GM21447 (cell line): ENCODE results near the gene CD40LG.

Experiments used
- ATAC-seq: cut with Tn5 transposase; IDR thresholded peaks from one replicate; pipeline ENCODE4 v1.9.1; 2021; ENCODE audit not compliant: unreplicated experiment

CD40LG gene

DNA sequence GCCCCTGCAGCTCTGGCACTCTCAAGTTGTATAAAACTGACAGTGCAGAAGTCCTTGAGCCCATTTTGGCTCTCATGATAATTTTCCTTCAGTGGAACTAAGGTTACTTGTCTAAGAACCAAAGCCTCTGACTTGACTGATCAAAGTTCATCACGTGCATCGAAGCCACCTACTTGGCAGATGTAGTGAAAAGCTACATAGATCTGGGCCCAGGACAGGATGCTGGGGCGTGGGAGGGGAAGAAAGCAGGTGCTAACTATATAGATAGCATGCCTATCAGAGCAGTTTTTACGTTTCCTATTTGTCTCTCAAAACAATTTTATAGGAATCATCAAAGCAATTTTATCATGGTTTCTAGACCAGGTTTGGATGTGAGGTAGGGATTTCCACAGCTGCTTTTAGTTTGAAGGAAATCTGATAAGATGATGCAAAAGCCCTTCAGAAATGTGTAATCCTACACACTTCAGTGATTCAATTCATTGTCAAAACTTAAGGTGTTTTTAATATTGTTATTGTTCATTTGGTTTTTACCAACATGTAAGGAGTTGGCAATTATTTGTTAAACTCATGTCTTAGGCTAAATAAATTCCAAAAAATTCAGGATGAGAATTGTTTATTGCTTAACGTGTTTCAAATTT, 1.2 kb upstream of the CD40LG start:
- no peak for ATAC-seq

DNA sequence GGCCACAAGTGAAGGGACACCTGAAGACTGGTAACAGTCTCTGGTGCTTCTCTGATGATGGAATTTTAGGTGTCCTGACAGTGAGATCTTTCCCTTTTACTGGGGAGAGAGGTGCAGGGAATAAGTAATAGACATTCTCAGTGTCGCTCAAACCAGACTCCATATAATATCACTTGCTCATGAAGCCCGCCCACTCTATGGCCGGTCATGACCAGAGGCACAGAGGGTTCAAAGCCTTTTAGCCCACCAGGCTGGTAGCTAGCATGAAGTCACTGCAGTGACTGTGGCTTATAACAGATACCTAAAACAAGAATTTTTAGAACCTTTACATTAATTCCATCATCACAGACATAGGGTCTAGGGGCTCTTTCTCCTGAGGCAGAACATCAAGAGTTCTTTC, 2.9 kb downstream of the CD40LG start:
- ATAC-seq = no peak

DNA sequence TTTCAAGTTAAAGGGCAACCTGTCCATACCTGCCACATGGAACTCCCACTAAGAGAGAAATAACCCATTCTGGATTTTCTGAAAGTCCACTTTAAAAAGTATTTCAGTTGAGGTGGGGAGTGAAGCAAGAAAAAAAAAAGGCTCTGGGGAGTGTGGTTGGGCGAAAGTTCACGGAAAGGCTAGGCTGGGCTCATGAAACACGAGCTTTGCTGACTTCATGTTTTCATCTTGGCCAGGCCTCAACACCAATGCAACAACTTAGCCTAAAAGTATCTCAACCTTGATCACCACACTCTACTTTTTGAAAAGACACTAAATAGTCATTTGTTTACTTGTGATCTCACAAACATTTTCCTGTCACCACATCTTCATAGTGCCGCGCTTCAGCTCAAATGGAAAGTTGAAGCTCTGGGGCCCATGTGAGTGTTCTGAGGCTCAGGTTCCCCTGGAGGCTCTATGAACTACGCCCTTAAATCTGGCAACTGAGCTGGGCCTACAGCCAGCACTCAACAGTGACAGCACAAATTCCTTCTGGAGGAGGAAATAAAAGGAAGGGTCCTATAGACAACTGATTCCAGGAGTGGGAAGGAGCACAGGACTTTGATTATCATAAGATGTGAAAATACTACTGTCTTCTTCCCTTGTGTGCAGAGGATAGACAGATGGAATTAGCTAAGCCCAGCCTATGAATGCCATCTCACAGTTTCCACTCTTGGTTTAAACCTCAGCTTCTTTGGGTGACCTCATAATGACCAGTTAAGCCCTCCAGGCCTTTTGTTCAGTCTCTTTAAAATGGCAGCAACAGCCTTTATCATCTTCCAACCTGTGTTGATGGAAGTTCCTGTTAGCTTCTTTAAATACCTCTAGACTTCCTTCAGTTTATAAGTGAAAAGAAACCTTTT, 5.1 kb downstream of the CD40LG start:
- ATAC-seq = no peak

DNA sequence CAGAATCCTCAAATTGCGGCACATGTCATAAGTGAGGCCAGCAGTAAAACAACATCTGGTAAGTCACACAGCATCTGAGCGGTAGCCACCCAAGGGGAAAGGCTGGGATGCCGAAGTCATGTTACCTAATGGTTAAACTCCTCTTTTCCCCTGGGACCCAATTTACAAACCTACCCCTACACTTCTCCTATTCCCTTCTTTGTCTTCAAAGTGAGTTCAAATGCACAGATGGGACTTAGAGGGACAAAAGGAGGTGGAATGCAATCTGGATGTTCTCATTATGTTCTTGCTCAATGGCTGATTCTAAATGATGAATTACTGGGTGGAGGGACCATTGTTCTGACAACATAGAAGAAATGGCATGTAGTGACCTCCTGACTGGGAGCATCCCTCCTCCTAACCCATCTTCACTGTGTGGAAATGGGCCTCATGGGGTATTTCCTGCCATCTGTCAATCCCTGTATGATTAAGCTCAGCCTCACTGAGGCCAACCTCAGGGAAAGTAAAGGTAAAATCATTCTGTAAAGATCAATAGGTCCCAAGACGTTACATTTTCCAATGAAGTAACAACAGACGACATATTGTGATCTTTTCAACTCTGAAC, 8.5 kb downstream of the CD40LG start:
- no peak for ATAC-seq

DNA sequence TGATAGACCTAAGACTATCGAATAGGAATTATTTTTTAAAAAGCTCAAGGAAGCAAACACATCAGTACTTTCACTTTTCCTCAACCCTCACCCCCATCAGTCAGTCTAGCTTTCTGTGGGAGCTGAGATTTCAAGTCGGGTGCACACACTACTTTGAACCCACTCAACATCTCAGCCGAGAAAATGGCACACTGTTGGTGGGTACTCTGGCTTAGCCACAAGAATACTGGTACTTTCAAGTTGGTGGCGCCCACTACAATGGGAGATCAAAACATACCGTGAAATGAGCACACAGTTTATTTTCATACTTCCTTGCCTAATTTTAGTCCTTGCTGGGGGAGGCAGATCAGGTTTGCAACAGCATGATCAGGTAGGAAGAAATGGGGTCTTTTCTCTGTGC, 10.2 kb downstream of the CD40LG start:
- no peak for ATAC-seq

DNA sequence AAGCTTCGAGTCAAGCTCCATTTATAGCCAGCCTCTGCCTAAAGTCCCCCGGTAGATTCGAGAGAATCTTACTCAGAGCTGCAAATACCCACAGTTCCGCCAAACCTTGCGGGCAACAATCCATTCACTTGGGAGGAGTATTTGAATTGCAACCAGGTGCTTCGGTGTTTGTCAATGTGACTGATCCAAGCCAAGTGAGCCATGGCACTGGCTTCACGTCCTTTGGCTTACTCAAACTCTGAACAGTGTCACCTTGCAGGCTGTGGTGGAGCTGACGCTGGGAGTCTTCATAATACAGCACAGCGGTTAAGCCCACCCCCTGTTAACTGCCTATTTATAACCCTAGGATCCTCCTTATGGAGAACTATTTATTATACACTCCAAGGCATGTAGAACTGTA, 11.2 kb downstream of the CD40LG start:
- ATAC-seq = no peak

DNA sequence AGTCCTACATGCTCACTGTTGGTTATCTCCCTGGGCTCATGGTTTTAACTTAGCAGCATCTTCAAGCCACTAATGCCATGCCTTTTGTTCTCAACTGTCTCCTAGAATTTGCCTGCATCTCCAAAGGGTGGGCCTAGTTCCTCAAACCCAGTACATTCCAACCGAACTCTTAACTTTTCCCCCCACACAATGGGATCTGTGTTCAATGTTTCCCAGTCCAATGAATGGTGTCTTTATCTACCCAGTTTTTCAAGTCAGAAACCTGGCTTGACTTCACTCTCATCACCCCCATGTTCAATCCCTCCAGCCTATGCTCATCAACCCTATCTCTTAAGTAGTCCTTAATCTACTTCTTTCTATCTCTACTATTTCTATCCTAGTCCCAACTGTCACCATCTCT, 12.9 kb downstream of the CD40LG start:
- no peak for ATAC-seq

DNA sequence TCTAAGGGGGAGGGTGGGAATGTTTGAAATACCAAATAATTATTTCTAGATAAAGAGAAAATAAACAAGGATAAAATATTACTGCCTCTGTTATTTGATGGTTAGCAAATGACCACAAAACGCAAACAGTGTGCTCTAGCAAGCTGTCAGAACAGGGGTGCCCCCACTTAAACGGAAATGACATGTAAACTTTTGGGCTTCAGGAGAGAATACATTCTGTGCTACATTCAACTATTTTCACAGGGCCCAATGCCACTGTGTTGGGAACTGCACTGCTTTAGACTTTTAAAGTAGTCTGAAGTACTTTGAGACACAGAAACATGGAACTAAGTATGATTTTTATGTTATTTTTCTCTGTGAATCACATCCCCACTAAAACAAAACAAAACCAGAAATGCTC, 14.1 kb downstream of the CD40LG start:
- ATAC-seq = no peak

DNA sequence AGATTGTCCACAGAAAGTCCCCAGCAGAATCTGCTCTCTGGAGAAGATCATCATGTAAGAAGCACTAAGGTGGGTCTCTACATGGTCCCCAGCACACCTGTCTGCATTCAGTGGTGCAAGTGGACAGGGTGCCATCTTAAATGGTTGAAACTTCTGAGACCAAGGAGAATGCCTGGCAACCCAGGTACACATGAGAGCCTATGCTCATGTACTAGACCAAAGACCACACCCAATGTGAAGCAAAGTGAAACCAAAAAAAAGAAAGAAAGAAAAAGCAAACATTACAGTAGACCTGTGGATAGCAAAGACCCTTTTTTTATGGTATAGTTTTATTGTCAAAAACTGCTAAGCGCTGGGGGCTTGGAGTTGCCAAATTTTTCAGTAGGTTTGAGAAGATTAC, 15.0 kb downstream of the CD40LG start:
- no peak for ATAC-seq

DNA sequence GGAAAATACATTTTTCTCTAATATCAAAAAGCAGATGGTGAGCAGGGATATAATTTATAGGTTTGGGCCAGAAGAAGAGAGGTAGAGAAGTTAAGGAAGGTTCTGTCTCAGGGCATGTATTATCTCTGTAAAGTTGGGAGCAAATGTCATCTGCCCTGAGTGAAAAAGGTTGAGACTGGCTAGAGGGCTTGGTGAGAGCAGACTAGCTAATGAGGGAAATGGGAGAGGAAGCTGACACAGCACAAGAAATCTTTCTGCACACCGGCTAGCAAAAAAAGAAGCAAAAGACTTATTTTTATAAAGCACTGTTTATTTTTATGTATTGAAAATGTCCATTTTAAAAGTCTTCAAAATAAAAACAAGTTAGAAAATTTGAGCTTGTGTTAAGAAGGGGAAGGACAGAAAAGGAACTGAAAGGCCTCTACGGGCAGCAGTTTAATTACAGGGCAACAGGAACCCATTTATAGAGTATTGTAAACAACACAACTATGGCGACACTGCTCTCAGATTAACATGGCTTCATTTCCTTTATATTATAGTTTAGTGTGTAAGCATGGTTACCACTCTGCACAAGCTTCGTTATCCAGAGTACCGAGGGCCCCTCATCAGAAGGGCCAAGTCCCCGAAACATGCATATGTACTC, 17.4 kb downstream of the CD40LG start:
- ATAC-seq = peak; percentile 62

DNA sequence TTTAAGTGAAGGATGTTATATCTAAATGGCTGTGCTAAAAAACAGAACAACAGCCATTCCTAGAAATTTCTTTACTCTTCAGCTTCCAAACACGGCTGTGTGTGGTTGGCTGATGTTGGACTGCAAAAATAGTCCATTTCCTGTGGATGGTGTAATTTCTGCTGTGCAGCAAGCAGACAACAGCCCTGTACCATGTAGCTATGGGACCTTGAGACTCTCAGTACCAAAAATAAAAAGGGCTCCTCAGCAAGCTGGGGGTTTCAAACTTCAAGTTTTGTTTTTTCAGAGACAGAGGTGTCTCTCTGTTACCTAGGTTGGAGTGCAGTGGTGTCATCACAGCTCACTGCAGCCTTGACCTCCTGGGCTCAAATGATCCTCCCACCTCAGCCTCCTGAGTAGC, 18.1 kb downstream of the CD40LG start:
- ATAC-seq = peak; percentile 58

DNA sequence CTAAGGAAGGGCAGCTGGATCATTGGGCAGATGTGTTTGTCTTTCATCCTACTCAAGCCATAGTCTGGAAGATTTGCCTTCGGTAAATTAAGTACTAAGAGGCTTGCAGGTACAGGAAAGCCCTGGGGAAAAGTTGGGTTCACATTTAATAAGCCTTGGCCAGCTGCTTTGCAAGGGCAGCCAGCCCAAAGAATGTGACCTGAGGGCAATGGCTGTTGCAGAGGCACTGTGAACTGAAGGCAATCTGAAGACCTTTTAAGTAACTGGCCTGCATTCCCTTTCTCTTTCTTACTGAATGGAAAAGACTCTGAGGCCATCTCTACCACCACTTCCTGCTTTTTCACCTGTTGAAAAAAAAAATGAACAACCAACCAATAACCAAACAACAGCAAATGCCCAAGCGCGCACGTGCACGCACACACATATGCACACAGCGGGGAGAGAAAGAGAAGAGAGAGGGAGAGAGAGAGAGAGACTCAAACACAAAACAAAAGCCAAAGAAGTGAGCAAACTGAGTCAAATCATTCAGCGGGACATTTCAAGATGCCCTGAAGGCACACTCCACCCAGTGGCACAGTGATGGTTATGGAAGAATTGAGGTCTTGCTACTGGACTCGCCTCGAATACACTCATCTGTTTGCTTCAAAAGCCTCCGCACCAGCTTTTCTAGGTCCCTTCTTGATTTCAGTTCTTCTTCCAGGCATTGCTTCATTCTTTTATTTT, 19.6 kb downstream of the CD40LG start:
- no peak for ATAC-seq

DNA sequence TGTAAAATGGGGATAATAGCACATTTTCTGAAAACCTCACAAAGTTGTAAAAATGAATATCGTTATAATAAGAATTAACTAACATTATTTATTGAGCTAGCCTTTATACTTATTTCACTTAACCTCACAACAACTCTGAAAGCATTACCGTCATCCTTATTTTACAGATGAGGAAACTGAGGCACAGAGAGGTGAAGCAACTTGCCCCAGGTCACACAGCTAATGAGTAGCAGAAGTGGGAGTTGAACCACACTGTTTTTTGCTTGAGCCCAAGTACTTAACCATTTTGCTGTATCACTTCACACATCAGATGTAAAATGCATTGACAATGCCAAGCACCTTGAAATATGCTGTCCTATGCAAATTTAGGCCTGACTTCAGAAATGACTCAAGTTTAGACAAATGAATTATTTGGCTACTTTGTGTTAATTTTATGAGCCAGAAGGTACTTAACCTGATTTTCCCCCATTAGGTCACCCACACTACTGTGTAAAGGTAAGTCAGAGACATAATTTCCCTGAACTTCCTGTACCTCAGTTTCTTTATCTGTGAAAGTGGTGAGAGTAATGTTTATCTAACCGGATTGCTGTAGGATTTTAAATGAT, 23.1 kb downstream of the CD40LG start:
- peak; percentile 29 for ATAC-seq

DNA sequence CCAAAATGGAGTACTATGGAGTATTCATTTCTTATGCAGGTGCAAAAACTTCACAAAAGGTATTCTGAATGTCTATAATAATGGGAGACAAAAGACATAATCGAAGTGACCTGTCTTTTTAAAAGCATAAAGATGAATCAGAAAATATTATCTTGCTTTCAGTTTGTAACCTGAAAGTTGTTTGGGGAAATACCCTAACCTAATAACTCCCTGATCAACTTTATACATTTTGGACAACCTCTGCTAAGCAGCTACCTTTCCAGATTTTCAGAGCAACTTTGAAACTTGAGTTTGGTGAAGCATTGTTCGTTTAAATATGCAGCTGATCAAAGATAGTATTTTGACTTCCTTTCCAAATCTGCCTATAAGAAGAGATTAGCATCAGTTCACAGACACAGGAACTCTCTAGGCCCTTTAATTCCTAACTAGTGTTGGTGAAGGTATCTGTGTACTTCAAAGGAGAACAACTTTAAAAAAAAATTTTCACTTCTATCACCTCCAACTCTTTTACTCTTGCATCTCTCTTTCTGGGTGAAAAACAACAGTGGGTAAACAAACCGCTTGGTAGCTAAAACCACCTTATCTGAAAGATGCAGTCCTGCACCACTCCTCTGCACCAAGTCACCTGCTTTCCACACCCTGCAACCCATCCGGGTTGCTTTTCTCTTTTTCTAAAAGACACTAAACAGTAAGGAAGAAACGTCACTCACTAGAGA, 26.5 kb downstream of the CD40LG start:
- ATAC-seq = peak; percentile 45

DNA sequence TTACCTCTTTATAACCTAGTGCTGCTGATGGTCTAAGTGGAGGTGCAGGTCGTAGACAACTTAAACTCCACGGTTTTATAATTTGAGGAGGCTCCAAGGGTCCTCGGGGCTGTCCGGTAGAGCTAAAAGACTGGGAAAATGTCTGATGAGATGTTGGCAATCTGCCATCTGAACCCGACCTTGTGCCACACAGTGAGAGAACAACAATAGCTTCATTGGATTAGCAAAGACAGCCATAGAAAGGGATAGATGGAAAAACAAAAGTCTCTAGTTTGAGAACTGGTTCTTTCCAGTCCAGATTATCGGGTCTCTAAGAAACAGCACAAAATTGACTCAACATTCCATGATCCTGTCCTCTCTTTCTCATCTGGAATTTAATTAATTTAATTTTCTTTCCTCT, 31.6 kb downstream of the CD40LG start:
- ATAC-seq = no peak

DNA sequence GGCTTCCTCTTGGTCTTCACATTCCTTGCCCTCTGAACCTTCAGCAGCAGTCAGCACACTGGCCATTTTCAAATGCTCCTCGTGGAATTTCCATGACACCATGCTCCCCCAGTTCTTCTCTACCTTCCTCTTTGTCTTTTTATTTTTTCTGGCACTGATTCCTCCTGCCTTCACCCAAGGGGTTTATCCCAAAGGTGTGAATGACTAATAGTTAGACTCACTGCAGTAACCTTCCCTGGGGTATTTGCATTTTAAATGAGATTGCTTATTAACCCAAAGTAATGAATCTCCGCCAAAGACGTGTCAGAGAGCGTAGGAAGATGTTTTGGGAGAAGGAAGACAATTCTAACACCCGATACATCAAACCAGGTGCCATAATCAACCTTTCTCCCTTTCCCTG, 36.2 kb downstream of the CD40LG start:
- no peak for ATAC-seq

DNA sequence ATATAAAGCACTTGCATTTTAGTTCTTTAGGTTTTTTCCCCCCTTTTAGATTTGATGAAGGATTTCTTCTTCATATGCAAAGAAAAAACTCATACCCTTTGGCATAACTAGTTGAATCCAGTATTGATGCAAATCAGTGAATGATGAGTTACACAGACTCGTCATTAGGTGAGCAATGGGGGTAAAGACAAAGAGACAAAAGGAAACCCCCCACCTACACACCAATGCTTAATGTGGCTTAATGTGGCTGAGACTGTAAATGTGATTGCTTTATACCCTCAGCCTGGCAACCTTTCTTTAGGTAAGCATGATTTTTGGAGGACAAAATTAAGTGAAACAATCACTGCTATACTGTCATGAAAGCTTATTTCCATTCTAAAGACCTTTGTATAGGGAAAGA, 39.5 kb downstream of the CD40LG start:
- no peak for ATAC-seq

DNA sequence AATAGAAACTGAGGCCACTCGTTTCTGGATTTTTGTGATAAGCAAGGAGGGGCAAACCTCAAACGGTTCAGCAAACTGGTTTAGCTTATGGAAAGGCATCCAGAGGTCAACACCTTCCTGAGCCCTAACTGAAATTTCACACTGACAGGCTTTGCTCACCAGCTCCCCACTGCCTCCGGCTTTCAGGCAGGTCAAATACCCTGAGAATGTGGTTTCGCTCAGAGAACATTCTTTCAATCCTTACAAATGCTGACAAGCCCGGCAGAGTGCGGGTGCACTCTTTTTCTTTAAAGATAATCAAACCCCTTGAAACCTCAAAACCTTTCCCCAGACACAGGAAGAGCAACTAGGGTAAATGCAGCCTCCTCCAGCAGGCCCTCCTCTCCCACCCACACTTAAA, 41.5 kb downstream of the CD40LG start:
- no peak for ATAC-seq

DNA sequence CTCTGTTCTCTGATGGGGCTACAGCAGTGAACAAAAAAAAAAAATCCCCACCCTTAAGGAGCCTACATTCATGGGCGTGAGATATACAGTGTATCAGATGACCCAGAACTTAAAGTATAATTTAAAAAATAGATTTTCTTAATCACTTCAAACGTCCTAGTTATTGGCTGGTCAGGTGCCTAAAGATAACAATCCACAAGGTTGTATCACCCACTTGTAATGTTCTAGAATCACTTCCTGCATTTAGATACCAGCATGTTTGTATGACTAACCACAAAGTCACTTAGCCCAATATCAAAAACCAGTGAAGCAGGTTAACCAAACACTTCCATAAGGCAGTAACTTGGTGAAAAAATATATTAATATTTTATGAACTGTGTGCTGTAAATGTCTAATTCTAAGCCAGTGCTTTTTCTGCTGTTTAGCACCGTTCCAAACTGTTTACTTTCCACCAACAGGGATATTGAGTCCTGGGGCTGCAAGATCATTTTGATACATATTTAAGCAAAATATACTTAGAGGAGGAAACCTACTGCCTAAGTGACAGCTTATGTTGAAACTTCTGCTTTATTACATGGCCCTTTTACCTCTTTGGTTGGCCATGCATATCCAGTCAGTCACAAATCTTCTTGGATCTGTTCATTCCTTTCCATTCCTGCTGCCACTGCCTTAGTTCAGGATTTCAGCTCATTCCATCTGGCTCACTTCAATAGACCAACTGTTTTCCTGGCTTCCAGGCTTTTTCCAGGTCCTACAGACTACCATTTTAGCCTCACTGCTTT, 43.3 kb downstream of the CD40LG start:
- no peak for ATAC-seq
